Measurements from ENCODE around the gene ATRN. TPM values are rescaled to one million over a fixed set of nuclear protein-coding genes. Genes with fewer than 3 reads are reported as not detected.

ATRN gene
- total RNA-seq, 1 donor from 2014 or later: 26.3 TPM

- DNase-seq: no peak
Measured at GRCh38 chr20:3628502-3629314, 157.9 kb downstream of the ATRN start.

- no peak for DNase-seq
Measured at GRCh38 chr20:3629893-3630292, 159.1 kb downstream of the ATRN start.

GRCh38 chr20:3630429-3630828, 159.6 kb downstream of the ATRN start:
- no peak for DNase-seq

- DNase-seq: no peak
Measured at GRCh38 chr20:3631534-3631933, 160.7 kb downstream of the ATRN start.

- DNase-seq: no peak
Measured at GRCh38 chr20:3632311-3633004, 161.6 kb downstream of the ATRN start.

GRCh38 chr20:3633913-3634478, 163.2 kb downstream of the ATRN start:
- DNase-seq: no peak

- no peak for DNase-seq
Measured at GRCh38 chr20:3635346-3635745, 164.5 kb downstream of the ATRN start.

GRCh38 chr20:3640259-3640658, 169.4 kb downstream of the ATRN start:
- DNase-seq: no peak

- DNase-seq: no peak
Measured at GRCh38 chr20:3645309-3646066, 174.7 kb downstream of the ATRN start.

- DNase-seq: no peak
Measured at GRCh38 chr20:3646067-3646440, 175.2 kb downstream of the ATRN start.

- no peak for DNase-seq
Measured at GRCh38 chr20:3646651-3647050, 175.8 kb downstream of the ATRN start.

GRCh38 chr20:3647473-3647872, 176.7 kb downstream of the ATRN start:
- no peak for DNase-seq

GRCh38 chr20:3648951-3649350, 178.1 kb downstream of the ATRN start:
- no peak for DNase-seq

GRCh38 chr20:3651204-3651962, 180.6 kb downstream of the ATRN start:
- no peak for DNase-seq

GRCh38 chr20:3652221-3652620, 181.4 kb downstream of the ATRN start:
- DNase-seq: no peak

GRCh38 chr20:3652676-3653596, 182.1 kb downstream of the ATRN start:
- no peak for DNase-seq

GRCh38 chr20:3653921-3654320, 183.1 kb downstream of the ATRN start:
- no peak for DNase-seq

- no peak for DNase-seq
Measured at GRCh38 chr20:3654326-3655130, 183.7 kb downstream of the ATRN start.

GRCh38 chr20:3655131-3655405, 184.2 kb downstream of the ATRN start:
- DNase-seq: no peak

GRCh38 chr20:3658019-3658715, 187.3 kb downstream of the ATRN start:
- no peak for DNase-seq

Measured in skin of body (tissue), 2 donors.